SK-MEL-5 (cell line): Measurements from ENCODE around the gene DIAPH2. TPM values are rescaled to one million over a fixed set of nuclear protein-coding genes. Genes with fewer than 3 reads are reported as not detected.
A peak's percentile ranks its signal among the peaks of the same experiment; 100 is the strongest.

Source experiments
- DNase-seq: peaks from one replicate; pipeline ENCODE4 v3.0.0-alpha.2; 2016; ENCODE audit warnings: low read depth, low spot score
- in situ Hi-C: cut with HindIII; loops from 2 replicates; pipeline ENCODE4 v1.10.0; 2016; ENCODE audit warnings: low sequenced_read_pairs, high pct_unique_total_duplicates, low pct_unique_long_range_greater_than_20kb
- total RNA-seq: library from RNA; depleted of rRNA; stranded (reverse); fragments of >200 nt; shearing (Covaris generic); gene quantifications from 2 replicates; pipeline ENCODE4 v1.2.3, GENCODE V29; 2014

DIAPH2 gene
- total RNA-seq, 1 experiment from 2014 or later = 21.8 TPM

DNA sequence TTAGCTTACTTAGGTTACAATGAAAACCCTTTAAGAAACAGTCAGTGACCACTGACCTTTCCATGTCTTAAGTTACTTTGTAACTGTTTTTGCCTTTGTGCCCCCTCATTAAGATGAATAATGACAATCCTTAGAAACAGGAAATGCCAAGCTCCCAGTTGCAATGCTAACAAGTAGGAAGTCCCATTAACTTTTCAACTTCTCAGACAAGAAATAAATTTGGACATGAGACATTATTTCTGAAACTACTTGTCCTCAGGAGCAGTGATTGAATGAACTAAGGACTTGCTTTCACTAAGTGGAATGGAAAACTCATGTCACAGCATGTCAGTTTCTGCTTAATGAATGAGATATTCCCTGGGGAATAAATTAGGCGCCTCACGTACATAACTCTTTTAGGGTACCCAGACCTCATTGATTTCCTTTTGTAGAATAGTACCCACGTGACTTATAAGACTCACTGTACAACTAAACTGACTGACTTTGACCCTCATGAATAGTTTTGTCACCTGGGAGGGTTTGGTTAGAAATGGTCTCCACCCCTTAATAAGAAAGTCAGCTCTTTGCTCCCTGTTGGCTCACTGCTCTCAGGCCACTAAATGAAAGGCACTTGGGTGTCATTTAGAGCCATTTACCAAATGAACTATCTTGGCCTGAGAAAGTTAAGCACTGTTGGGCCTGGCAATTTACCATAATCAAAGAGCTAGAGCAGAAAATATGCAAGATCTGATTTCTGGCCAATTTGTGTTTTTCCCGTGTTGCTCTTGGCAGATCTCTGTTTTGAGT lies 582.9 kb downstream of the DIAPH2 start:
- in situ Hi-C loops = no loop called here
- DNase-seq = no peak

DNA sequence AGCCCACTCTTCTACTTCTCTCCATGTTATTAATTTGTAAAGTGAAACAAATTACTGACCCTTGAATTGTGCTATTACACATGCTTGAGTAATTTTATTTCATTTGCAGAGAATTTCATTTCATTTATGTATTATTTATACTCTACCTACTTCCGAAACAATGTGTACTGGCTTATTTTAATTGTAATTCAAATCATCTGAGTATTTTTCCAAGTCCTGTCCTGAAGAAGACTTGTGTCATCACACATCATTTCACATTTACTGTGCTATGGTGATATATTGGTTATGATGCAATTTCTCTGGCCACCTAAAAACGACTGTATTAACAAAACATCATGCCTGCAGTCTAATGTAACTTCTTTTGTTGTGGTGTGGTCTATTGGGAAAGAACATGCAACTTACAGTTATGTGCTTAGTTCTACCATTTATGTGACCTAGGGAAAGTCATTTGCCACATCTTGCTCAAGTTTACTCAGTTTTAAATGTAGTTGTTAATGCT lies 583.6 kb downstream of the DIAPH2 start:
- no peak for DNase-seq
- in situ Hi-C loops = no loop called here

DNA sequence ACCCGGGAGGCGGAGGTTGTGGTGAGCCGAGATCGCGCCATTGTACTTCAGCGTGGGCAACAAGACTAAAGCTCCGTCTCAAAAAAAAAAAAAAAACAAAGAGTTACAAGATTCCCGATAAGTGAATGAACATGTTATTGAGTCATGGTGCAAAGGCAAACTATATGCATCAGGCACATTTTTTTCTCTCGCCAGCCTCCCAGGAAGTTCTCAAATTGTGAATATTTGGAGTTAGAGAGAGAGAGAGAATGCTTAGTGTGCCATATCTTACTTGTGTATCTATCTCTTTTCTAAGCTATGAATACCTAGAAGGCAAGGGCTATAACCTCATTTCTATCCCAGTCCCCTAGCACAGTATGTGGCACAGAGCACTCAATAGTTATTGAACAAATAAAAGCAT lies 599.9 kb downstream of the DIAPH2 start:
- in situ Hi-C loops = no loop called here
- DNase-seq = no peak

DNA sequence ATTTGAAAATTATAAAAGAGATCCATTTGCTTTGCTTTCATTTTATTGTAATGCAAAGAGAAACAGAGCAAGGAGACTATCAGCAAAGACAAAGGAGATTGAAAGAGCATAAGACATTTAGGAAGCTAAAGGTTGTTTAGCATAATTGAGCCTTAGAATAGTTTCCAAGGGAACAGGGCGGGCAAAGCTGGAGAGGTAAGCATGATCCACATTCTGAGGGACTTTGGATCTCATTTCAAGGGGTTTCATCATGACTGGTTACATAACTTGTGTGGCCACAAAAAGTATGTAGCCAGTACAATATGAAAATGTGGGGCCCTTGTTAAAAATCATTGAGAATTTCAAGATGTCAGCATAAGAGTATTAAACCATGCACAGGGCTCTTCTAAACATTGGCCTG lies 605.6 kb downstream of the DIAPH2 start:
- in situ Hi-C loops = no loop called here
- DNase-seq = no peak

DNA sequence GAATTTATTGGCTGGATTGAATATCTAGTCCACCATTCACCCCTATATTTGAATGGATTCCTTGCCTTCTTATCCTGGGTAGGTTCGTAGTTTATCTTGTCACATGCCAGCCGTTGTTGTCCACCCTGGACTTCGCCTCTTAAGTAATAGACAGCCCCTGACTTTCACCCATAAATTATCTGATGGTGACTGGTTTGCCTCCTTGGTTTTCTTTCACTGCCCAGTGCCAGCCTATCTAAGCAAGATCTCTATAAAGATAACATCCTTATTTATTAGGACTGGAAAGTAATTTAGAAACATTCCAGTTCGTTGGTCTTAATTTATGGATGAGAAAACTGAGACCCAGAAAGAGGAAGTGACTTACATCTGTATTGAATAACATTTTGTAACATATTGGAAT lies 609.4 kb downstream of the DIAPH2 start:
- DNase-seq = no peak
- in situ Hi-C loops = no loop called here

DNA sequence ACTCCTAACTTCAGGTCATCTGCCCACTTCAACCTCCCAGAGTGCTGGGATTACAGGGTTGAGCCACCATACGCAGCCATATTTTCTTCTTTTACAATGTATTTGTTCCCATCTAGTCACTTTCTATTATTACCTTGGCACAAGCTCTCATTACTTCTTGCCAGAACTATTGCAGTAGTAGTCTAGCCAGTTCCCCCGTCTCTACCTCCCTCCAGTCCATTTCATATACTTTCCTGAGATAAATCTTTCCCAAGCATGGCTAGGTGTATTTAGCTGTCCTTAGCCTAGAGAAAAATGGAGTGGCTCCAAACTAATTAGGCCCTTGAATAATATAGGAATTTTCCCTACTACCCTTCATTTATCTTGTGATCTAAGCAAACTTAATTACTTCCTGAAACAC lies 611.3 kb downstream of the DIAPH2 start:
- DNase-seq = no peak
- in situ Hi-C loops = no loop called here

DNA sequence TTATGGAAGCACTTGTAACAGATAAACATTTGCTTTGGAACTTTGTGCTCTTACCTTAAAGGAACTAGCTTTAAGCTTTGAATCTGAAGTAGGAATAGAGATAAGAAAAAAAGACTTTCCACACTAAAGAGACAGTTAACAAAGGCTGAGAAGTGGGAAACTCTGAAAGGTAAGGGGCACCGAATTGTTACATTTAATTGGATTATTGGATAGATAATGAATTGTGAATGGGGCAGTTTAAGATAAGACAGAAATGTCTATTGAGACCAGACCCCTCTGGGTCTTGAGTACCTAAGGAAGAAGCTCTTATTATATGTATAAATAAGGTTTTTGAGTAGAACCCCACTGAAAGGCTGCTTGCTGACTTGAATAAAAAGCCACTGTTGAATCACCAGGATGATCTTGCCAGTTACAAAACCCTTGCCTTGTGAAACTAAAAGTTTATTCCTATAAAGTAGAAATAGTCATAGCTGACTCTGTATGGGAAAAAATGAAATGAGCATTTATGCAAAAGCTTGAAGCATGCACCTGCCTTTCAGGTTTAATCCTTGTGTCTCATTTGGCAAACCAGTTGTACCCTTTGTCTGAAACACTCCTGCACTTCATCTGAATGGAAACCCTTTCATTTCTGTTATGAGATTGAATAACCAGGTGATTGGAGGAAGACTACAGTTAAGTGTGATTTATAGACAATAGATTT lies 622.3 kb downstream of the DIAPH2 start:
- in situ Hi-C loops = no loop called here
- no peak for DNase-seq

DNA sequence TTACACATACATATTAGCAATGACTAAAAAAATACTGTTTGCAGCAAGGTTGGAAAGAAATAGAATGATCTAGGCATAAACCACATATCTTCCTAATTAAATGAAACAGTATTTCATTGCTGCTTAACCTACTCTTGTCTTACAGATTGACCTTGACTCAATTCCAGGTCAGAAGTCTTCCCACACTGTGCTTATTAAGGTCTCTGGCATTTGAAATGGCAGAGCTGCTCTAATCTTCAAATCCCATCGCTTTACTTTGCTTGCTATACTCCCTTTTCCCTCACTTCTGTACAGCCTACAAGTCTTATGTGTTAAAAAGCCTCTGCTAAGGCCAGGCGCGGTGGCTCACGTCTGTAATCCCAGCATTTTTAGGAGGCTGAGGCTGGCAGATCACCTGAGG lies 623.5 kb downstream of the DIAPH2 start:
- in situ Hi-C loops = no loop called here
- DNase-seq = no peak

DNA sequence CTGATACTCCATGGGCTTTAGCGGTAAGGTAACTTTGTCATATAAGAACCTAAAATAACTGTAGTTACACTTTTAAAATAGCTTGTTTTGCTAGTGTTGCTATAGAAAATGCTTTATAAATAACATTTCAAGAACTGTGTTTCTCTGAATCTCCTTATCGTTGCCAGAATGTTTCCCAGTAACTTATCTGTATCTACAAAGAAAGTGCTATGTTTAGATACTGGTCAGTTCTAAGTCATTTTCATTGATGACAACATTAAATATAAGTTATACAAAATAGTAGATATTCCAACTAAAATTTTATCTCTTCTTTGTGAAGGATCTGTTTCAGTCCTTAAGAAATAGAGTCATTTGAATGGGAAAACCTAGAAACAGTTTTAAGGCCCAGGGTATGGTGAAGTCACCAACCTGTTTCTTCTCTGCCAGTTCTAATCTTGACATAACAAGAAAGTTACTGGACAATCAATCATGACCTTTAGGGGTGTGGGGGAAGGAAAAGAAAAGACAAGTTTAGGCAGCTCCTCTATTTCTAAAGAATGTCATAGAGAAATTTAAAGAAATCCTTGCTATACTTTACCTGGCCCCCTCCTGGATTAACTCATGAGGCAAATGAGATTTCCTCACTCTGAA lies 625.0 kb downstream of the DIAPH2 start:
- DNase-seq = no peak
- in situ Hi-C loops = no loop called here

DNA sequence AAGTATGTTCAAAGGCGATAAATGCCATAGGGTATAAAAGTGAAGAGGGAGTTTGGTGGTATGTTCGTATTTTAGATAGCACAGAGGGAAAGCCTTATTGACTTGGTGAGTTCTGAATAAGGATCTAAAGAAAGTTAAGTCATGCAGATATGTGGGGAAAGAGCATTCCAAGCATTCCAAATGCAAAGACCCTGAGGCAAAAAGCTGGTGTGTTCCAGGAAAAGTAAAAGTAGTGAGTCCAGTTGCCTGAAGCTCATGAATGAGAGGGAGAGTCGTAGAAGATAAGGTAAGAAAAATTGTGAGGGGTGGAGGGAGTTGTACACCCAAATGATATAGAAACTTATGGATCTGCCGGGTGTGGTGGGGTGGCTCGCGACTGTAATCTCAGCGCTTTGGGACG lies 625.7 kb downstream of the DIAPH2 start:
- in situ Hi-C loops = no loop called here
- DNase-seq = peak; percentile 8

DNA sequence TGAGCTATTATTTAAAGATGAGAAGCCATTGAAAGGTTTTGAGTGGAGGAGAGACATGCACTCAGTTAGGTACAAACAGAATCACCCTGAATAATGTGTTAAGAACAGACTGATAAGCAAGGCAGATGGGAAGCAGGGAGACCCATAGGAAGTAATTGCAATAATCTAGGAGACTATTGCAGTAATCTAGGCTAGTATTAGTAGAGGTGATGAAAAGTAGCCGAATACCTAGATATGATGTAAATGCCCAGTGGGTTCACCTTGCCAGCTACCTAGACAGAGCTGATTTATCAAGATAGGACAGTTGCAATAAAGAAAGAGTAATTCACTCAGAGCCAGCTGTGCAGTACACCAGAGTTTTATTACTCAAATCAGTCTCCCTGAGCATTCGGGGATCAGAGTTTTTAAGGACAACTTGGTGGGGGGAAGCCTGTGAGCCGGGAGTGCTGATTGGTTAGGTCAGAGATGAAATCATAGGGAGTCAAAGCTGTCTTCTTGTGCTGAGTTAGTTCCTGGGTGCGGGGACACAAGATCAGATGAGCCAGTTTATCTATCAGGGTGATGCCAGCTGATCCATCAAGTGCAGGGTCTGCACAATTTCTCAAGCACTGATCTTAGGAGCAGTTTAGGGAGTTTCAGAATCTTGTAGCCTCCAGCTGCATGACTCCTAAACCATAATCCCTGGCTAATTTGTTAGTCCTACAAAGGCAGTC lies 626.6 kb downstream of the DIAPH2 start:
- no peak for DNase-seq
- in situ Hi-C loops = no loop called here

DNA sequence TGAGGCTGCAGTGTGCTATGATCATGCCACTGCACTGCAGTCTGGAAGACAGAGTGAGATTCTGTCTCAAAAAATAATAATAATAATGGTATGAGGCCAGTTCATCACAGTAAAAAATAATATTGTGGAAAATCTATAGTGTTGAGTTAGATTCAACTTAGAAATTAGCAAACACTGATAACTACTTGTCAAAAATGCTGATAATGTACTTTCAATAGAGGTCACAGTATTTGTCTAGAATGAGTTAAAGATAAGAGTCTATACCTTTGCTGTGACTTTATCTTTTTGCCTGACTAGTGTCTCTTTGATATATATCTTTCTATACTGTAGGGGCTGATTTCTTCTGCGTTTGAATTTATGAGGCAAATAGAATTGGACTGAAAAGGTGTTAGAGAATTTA lies 629.7 kb downstream of the DIAPH2 start:
- in situ Hi-C loops = no loop called here
- DNase-seq = no peak

DNA sequence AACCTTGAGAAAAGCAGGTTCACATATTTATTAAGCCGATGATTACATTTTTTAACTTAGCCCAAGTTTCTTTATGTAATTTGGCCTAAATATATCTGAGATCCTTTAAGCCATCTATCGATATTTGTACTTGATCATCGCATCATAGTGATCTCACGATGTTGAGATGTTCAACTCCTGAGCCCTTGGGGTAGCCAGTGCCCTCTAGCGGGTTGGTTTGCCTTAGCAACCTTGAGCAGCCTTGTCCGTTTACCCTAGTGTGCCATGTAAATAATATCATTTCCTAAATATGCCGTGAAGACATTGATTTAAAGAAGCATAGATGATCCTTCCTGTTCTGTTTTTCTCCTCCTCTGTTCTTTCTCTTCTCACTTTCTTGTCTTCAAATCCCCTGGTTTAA lies 631.3 kb downstream of the DIAPH2 start:
- in situ Hi-C loops = no loop called here
- peak; percentile 62 for DNase-seq

DNA sequence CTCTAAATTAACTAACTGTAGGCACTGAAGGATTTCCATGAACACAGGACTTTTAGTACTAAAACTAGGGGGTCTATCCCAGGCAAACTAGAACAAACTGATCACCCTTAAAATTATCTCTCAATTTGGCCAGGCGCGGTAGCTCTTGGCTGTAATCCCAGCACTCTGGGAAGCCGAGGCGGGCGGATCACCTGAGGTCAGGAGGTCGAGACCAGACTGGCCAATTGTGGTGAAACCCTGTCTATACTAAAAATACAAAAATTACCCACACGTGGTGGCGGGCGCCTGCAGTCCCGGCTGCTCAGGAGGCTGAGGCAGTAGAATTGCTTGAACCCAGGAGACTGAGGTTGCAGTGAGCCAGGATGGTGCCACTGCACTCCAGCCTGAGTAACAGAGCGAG lies 635.7 kb downstream of the DIAPH2 start:
- in situ Hi-C loops = no loop called here
- no peak for DNase-seq

DNA sequence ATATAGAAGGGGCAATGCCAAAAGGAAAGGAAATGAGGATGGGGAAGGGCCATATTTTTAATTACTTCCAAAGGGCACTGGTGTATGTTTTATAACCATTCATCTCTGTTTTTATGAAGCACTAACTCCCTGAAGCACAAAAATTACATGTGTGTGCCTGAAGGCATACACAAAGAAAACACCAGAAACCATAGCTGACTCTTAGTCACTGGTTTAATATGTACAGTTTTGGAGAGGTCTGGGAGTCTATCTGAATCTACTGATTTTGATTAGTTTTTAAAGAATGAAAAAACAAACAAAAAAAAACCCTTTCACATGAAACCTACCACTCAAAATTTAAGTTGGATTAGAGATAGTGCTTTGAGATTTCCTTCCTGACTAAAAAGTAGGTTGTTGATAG lies 637.8 kb downstream of the DIAPH2 start:
- in situ Hi-C loops = no loop called here
- no peak for DNase-seq

DNA sequence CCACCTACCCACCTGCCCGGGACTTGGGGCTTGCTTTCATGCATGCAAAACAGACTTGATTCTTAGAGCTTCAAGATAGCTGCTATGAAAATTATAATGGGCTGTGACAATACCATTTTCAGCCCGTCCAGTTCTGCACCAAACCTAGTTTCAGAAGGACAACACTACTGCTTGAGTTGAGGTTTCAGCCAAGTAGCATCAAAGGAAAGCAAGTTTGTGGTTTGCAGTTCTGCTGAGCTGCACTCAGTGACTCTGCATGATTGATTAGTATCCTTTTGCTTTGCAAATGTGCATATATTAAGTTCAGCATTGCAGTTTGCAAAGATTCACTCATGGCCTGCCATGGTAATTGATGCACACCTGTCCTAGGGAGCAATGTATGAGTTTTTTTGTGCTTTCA lies 641.8 kb downstream of the DIAPH2 start:
- DNase-seq = no peak
- in situ Hi-C loops = no loop called here

DNA sequence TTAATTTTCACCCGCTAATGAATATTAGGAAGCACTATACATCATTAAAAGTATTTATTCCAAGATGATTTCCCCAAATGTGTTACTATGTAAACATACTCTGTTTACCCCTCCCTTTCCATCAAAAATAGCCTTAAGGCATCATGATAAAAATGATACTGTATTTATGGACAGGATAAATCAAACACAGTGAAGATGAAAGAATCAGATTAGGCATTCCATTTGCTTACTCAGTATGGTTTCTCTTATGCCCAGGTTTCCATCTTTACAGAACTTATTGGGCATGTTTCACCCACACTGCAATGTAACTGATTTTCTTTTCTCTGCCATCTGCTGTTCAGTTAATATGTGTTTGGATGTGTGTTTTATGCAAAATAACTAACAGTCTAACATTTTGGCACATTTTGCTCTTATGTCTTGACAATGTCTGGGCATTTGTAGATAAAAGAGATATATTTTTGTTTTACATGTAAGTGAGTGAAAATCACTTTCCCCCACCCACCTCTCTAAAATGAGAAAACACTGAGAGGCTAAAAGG lies 644.3 kb downstream of the DIAPH2 start:
- in situ Hi-C loops = no loop called here
- DNase-seq = no peak

DNA sequence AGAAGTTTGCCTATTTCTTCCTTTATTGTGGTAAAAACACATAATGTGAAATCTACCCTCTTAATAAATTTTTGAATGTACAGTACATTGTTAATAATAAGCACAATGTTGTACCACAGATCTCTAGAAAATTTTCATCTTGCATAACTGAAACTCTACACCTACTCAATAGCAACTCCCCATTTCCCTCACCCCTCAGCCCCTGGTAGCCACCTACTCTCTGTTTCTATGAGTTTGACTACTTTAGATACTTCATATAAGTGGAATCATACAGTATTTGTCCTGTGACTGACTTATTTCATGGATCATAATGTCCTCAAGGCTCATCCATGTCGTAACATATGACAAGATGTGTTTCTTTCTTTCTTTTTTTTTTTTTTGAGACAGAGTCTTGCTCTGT lies 645.5 kb downstream of the DIAPH2 start:
- no peak for DNase-seq
- in situ Hi-C loops = no loop called here
